Esophagus muscularis mucosa (tissue), 4 donors: Measurements from ENCODE around the gene C6orf89. TPM values are rescaled to one million over a fixed set of nuclear protein-coding genes. Genes with fewer than 3 reads are reported as not detected.

Experiments
- DNase-seq: peaks from one replicate; pipeline ENCODE4 v3.0.0-alpha.2; 2017; ENCODE audit errors: extremely low spot score
- H3K27ac ChIP-seq, 4 donors: fragments of 200-600 bp; sonication (generic); replicated peaks in 1 of 4; 1 replicate in 3 of 4; 2 replicates in 1 of 4; pipeline ENCODE4 v1.5.1; 2016 to 2019; ENCODE audit warnings: mild to moderate bottlenecking in 1 of 4
- H3K27me3 ChIP-seq, 4 donors: fragments of 200-600 bp; sonication (generic); one replicate each; pipeline versions ENCODE4 v1.5.1 to v1.6.0; 2016 to 2019
- H3K36me3 ChIP-seq, 4 donors: fragments of 200-600 bp; sonication (generic); one replicate each; pipeline ENCODE4 v1.5.1; 2016 to 2019
- H3K4me1 ChIP-seq, 4 donors: fragments of 200-600 bp; sonication (generic); one replicate each; pipeline ENCODE4 v1.5.1; 2016 to 2019
- H3K4me3 ChIP-seq, 4 donors: fragments of 200-600 bp; sonication (generic); 1 replicate in 2 of 4; 2 replicates in 2 of 4; pipeline ENCODE4 v1.5.1; 2016 to 2019; ENCODE audit warnings: mild to moderate bottlenecking in 4 of 4, moderate library complexity in 1 of 4
- H3K9me3 ChIP-seq, 4 donors: fragments of 200-600 bp; sonication (generic); 1 replicate in 3 of 4; 2 replicates in 1 of 4; pipeline ENCODE4 v1.5.1; 2016 to 2019
- EP300 ChIP-seq: sonication (generic); formaldehyde crosslinking; IDR thresholded peaks from one replicate; pipeline ENCODE4 v1.6.1; 2017; ENCODE audit warnings: antibody characterized with exemption
- POLR2A ChIP-seq: fragments of 450-650 bp; IDR thresholded peaks from one replicate; pipeline ENCODE4 v1.6.1; 2017; ENCODE audit warnings: antibody characterized with exemption, moderate library complexity, mild to moderate bottlenecking, low read depth
- POLR2AphosphoS5 ChIP-seq, 2 donors: sonication (generic); formaldehyde crosslinking; IDR thresholded peaks; one replicate each; pipeline ENCODE4 v1.6.1; 2017; ENCODE audit warnings: antibody characterized with exemption in 2 of 2
- WGBS: methylation state at CpG from one replicate; pipeline ENCODE4 v1.1.5; 2018; 5-methylcytosine and 5-hydroxymethylcytosine counted together
- intact Hi-C: fragments of 100-400 bp; cut with DNase I; formaldehyde crosslinking; loops from one replicate; pipeline ENCODE4 v1.15.1; 2023
- total RNA-seq, 4 donors: library from RNA; depleted of rRNA; stranded (reverse); fragments of >200 nt; gene quantifications; one replicate each; pipeline versions ENCODE4 v1.1.0 to v1.2.1, GENCODE V29; 2016
- TF ChIP-seq, protein P1 (sequence below), 3 experiments: fragments of 200-600 bp in 2 of 3; fragments of 450-650 bp in 1 of 3; sonication (generic) in 2 of 3; IDR thresholded peaks; one replicate each; pipeline ENCODE4 v1.5.1; 2017 to 2019; ENCODE audit warnings: antibody characterized with exemption in 3 of 3, mild to moderate bottlenecking in 2 of 3, moderate library complexity in 1 of 3

Gene C6orf89
- total RNA-seq, 4 donors from 2014 or later = 56.5 to 66.2 (median 59.0) TPM

DNA sequence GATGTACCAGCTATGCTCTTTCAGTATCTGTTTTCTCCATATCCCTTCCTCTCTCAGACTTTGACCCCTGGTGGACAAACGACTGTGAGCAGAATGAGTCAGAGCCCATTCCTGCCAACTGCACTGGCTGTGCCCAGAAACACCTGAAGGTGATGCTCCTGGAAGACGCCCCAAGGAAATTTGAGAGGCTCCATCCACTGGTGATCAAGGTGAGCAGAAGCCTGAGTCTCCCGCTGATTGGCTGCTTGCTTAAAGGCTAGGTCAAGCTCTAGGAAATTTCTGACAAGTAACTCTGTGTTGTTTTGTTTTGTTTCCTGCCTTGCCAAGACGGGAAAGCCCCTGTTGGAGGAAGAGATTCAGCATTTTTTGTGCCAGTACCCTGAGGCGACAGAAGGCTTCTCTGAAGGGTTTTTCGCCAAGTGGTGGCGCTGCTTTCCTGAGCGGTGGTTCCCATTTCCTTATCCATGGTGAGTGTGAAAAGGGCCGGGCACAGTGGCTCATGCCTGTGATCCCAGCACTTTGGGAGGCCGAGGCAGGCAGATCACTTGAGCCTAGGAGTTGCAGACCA, 28.6 kb downstream of the C6orf89 start:
- no peak overlapping the region for H3K4me3 ChIP-seq
- no peak for DNase-seq
- WGBS = 69% methylated on average over 9 of the region's 10 CpGs
- intact Hi-C loops = no loop called here
- no peak overlapping the region for H3K27ac ChIP-seq
- H3K27me3 ChIP-seq = no peaks in the 10 kb centered on the region
- TF ChIP-seq, protein P1, sequence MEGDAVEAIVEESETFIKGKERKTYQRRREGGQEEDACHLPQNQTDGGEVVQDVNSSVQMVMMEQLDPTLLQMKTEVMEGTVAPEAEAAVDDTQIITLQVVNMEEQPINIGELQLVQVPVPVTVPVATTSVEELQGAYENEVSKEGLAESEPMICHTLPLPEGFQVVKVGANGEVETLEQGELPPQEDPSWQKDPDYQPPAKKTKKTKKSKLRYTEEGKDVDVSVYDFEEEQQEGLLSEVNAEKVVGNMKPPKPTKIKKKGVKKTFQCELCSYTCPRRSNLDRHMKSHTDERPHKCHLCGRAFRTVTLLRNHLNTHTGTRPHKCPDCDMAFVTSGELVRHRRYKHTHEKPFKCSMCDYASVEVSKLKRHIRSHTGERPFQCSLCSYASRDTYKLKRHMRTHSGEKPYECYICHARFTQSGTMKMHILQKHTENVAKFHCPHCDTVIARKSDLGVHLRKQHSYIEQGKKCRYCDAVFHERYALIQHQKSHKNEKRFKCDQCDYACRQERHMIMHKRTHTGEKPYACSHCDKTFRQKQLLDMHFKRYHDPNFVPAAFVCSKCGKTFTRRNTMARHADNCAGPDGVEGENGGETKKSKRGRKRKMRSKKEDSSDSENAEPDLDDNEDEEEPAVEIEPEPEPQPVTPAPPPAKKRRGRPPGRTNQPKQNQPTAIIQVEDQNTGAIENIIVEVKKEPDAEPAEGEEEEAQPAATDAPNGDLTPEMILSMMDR (IDR thresholded peaks at IDR 0.05) = peak in 1 of 3 experiments; percentile 15
- no peak for TF ChIP-seq POLR2AphosphoS5 (IDR thresholded peaks at IDR 0.05)
- peaks cover 22 to 88% (median 71%) of the 10 kb centered on the region in 4 donors for H3K36me3 ChIP-seq
- H3K9me3 ChIP-seq = no peaks in the 10 kb centered on the region
- H3K4me1 ChIP-seq = peaks cover 23 to 37% (median 32%) of the 10 kb centered on the region in 4 donors

DNA sequence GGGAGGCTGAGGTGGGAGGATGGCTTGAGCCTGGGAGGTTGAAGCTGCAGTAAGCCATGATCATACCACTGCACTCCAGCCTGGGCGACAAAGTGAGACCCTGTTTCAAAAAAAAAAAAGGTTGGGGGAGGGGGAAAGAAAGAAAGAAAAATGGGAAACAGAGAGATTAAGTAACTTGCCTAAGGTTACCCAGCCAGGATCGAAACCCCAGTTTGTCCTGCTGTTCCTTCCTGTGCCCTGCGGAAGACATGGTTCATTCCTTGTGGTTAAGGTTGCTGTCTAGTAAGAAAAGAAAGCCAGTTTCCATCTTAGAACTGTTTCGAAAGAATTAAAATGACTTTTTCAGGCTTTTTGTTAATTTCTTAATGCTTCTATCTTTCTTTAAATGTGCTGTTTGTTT, 29.8 kb downstream of the C6orf89 start:
- peaks cover 30 to 89% (median 81%) of the 10 kb centered on the region in 4 donors for H3K36me3 ChIP-seq
- 92% methylated on average over 4 of the region's 4 CpGs for WGBS
- intact Hi-C loops = no loop called here

DNA sequence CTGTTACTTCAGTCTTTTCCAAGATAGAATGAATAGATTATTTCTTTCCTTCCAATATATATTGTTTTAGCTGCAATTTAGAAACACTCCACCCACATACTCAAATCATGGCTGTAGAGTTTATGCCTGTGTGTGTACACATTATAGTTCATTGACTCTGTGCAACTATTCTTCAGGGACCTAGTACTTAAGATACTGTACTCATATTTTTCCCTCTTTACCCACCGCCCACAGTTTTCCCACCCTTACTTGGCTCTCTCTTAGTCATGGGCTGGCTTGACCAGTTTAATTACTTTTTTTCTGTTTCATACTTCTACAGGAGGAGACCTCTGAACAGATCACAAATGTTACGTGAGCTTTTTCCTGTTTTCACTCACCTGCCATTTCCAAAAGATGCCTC, 30.4 kb downstream of the C6orf89 start:
- Histone ChIP-seq H3K36me3 (peaks cover 35 to 94% (median 87%) of the 10 kb centered on the region in 4 donors), H3K27ac (peak overlapping the region in 3 of 4 donors; percentile 71 to 79 (median 75)), H3K9me3 (no peaks in the 10 kb centered on the region), H3K27me3 (no peaks in the 10 kb centered on the region), H3K4me3 (no peak overlapping the region), H3K4me1 (peaks cover 32 to 46% (median 39%) of the 10 kb centered on the region in 4 donors)
- 86% methylated on average over 2 of the region's 2 CpGs for WGBS
- no peak for DNase-seq
- TF ChIP-seq POLR2A (no peak), POLR2AphosphoS5 (IDR thresholded peaks at IDR 0.05) (no peak), EP300 (no peak)
- TF ChIP-seq, protein P1 (IDR thresholded peaks at IDR 0.05) = no peak
- intact Hi-C loops = no loop called here

More for the DNA sequence above, 29.8 kb downstream of the C6orf89 start:
- no peak for DNase-seq
- Histone ChIP-seq H3K27me3 (no peaks in the 10 kb centered on the region), H3K9me3 (no peaks in the 10 kb centered on the region), H3K4me3 (no peak overlapping the region), H3K27ac (no peak overlapping the region), H3K4me1 (peaks cover 32 to 42% (median 39%) of the 10 kb centered on the region in 4 donors)
- no peak for TF ChIP-seq POLR2A
- TF ChIP-seq, protein P1 (IDR thresholded peaks at IDR 0.05) = no peak
- TF ChIP-seq EP300 = no peak
- no peak for TF ChIP-seq POLR2AphosphoS5 (IDR thresholded peaks at IDR 0.05)

DNA sequence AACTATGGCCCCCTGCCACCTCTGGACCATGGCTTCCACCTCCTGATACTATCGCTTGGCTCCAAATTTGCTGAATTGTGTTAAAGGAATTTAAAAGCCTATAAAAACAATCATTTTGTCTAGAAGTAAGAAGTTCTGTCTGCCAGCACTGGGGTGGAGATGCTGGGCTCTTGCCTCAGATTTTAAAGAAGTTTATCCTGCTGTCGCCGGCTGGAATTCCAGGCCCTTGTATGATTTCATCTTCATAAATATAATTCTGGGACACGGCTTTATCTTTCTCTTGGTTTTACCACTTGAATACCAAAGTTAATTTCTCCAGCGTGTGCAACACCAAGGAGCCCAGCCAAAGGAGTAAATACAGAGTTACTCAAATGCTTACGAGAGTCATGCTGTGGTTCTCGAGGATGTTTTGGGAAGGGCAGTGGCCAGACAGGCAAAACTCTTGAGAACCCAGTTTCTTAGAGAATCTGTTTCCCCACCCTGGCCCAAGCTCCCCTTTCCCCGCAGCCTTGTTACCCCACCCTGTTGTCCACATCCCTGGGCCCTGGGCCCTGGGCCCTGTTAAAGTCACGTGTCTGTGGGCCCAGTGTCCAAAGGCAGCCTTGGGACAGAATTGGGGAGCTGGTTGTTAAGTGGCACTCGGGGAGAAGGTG, 31.9 kb downstream of the C6orf89 start:
- peaks cover 44 to 97% (median 84%) of the 10 kb centered on the region in 4 donors for H3K36me3 ChIP-seq
- H3K4me3 ChIP-seq = no peak overlapping the region
- TF ChIP-seq EP300 (no peak), POLR2A (no peak), POLR2AphosphoS5 (IDR thresholded peaks at IDR 0.05) (peak; percentile 12 to 34)
- TF ChIP-seq, protein P1 (IDR thresholded peaks at IDR 0.05) = no peak
- intact Hi-C loops = no loop called here
- peak overlapping the region; percentile 71 to 79 (median 74) for H3K27ac ChIP-seq
- no peaks in the 10 kb centered on the region for H3K9me3 ChIP-seq
- no peak for DNase-seq
- no peaks in the 10 kb centered on the region for H3K27me3 ChIP-seq
- WGBS = 50% methylated on average over 10 of the region's 10 CpGs
- H3K4me1 ChIP-seq = peaks cover 32 to 48% (median 39%) of the 10 kb centered on the region in 4 donors
